ENCODE data around the gene ASCC3.

DNA sequence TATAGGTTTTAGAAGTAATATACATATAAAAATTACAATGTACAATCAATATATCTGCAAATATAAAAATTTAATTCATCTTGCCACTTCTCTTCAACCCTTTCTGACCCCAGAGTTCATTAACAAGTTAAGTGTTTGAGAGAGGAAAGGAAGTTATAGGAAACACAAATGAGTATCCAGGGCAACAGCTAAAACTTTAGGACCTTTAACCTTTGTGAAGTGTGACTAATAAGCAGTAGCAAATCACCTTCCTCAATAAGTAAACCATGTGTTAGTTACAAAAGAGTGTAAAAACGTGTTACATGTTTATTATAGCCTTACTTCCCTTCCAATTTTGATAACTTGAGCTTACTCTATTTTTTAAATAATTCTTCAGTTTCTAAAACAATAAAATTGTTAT, 343.0 kb downstream of the ASCC3 start:
- TF ChIP-seq, protein P1, sequence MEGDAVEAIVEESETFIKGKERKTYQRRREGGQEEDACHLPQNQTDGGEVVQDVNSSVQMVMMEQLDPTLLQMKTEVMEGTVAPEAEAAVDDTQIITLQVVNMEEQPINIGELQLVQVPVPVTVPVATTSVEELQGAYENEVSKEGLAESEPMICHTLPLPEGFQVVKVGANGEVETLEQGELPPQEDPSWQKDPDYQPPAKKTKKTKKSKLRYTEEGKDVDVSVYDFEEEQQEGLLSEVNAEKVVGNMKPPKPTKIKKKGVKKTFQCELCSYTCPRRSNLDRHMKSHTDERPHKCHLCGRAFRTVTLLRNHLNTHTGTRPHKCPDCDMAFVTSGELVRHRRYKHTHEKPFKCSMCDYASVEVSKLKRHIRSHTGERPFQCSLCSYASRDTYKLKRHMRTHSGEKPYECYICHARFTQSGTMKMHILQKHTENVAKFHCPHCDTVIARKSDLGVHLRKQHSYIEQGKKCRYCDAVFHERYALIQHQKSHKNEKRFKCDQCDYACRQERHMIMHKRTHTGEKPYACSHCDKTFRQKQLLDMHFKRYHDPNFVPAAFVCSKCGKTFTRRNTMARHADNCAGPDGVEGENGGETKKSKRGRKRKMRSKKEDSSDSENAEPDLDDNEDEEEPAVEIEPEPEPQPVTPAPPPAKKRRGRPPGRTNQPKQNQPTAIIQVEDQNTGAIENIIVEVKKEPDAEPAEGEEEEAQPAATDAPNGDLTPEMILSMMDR (IDR thresholded peaks at IDR 0.05), result no peak
- TF ChIP-seq POLR2A (IDR thresholded peaks at IDR 0.05), result no peak

Data from adrenal gland (tissue), 5 donors.